ENCODE results near the gene GAP43.
"Not testable (repeated sequence)": the region's sequence is repeated elsewhere in the genome, so short reads cannot be mapped to it uniquely, and the experiment has no call there.

The GAP43 gene

GRCh38 chr3:115698851-115699591, 75.7 kb downstream of the GAP43 start:
- no peak for DNase-seq (ENCODE audit: low read depth, low spot score)

GRCh38 chr3:115699706-115700105, 76.4 kb downstream of the GAP43 start:
- no peak for DNase-seq (ENCODE audit: low read depth, low spot score)

GRCh38 chr3:115702598-115702997, 79.3 kb downstream of the GAP43 start:
- DNase-seq (ENCODE audit: low read depth, low spot score) = no peak

GRCh38 chr3:115704661-115705338, 81.5 kb downstream of the GAP43 start:
- no peak for DNase-seq (ENCODE audit: low read depth, low spot score)

GRCh38 chr3:115706311-115706829, 83.1 kb downstream of the GAP43 start:
- DNase-seq (ENCODE audit: low read depth, low spot score) = no peak

GRCh38 chr3:115708540-115708939, 85.2 kb downstream of the GAP43 start:
- no peak for DNase-seq (ENCODE audit: low read depth, low spot score)

- no peak for DNase-seq (ENCODE audit: low read depth, low spot score)
These were observed 85.8 kb downstream of the GAP43 start for GRCh38 chr3:115709093-115709492.

GRCh38 chr3:115709931-115710330, 86.6 kb downstream of the GAP43 start:
- DNase-seq (ENCODE audit: low read depth, low spot score) = no peak

GRCh38 chr3:115710799-115711198, 87.5 kb downstream of the GAP43 start:
- DNase-seq (ENCODE audit: low read depth, low spot score) = no peak

- no peak for DNase-seq (ENCODE audit: low read depth, low spot score)
These were observed 89.6 kb downstream of the GAP43 start for GRCh38 chr3:115712871-115713270.

GRCh38 chr3:115713284-115713683, 90.0 kb downstream of the GAP43 start:
- no peak for DNase-seq (ENCODE audit: low read depth, low spot score)

GRCh38 chr3:115715241-115715745, 92.0 kb downstream of the GAP43 start:
- no peak for DNase-seq (ENCODE audit: low read depth, low spot score)

- no peak for DNase-seq (ENCODE audit: low read depth, low spot score)
These were observed 97.7 kb downstream of the GAP43 start for GRCh38 chr3:115720983-115721382.

GRCh38 chr3:115725800-115726199, 102.5 kb downstream of the GAP43 start:
- no peak for DNase-seq (ENCODE audit: low read depth, low spot score)

- DNase-seq (ENCODE audit: low read depth, low spot score) = no peak
These were observed 103.8 kb downstream of the GAP43 start for GRCh38 chr3:115727135-115727534.

GRCh38 chr3:115728013-115728412, 104.7 kb downstream of the GAP43 start:
- DNase-seq (ENCODE audit: low read depth, low spot score) = no peak

- DNase-seq (ENCODE audit: low read depth, low spot score) = not testable (repeated sequence)
These were observed 113.0 kb downstream of the GAP43 start for GRCh38 chr3:115736341-115736740.

GRCh38 chr3:115741650-115742049, 118.3 kb downstream of the GAP43 start:
- DNase-seq (ENCODE audit: low read depth, low spot score) = no peak

GRCh38 chr3:115744516-115744915, 121.2 kb downstream of the GAP43 start:
- DNase-seq (ENCODE audit: low read depth, low spot score) = not testable (repeated sequence)

GRCh38 chr3:115752978-115753377, 129.7 kb downstream of the GAP43 start:
- not testable (repeated sequence) for DNase-seq (ENCODE audit: low read depth, low spot score)

GRCh38 chr3:115758076-115758763, 134.9 kb downstream of the GAP43 start:
- no peak for DNase-seq (ENCODE audit: low read depth, low spot score)

- DNase-seq (ENCODE audit: low read depth, low spot score) = no peak
These were observed 137.4 kb downstream of the GAP43 start for GRCh38 chr3:115760716-115761115.
